Measurements from ENCODE around the gene POGZ.
"Not testable (repeated sequence)": the region's sequence is repeated elsewhere in the genome, so short reads cannot be mapped to it uniquely, and the experiment has no call there.

POGZ gene

DNA sequence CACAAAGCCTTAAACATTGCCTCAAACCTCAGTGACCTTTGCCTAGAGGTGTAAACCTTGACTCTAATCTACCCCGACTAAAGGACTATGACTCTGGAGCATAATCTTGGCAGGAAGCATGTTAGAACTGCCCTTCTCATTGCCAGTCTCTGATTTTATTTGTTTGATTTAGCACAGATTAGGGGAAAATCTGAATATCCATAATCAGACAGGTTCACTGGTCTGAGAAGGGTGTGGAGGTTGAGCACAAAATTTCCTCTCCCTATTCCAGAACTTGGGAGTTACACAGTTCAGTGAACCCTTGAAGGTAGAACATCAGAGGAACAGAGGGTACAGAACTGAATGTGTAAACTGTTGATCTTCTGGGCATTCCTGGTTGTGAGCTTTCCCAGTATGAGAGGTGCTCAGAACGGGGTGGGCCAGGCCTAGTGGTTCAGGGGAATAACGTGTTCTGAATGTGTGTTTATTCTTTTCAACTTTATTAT lies 68.2 kb downstream of the POGZ start:
- TF ChIP-seq ZC3H10 (CRISPR knock-in tag; IDR thresholded peaks at IDR 0.05): no peak
- no peak for TF ChIP-seq SNAI2 (CRISPR knock-in tag; IDR thresholded peaks at IDR 0.05)
- TF ChIP-seq, protein P1, sequence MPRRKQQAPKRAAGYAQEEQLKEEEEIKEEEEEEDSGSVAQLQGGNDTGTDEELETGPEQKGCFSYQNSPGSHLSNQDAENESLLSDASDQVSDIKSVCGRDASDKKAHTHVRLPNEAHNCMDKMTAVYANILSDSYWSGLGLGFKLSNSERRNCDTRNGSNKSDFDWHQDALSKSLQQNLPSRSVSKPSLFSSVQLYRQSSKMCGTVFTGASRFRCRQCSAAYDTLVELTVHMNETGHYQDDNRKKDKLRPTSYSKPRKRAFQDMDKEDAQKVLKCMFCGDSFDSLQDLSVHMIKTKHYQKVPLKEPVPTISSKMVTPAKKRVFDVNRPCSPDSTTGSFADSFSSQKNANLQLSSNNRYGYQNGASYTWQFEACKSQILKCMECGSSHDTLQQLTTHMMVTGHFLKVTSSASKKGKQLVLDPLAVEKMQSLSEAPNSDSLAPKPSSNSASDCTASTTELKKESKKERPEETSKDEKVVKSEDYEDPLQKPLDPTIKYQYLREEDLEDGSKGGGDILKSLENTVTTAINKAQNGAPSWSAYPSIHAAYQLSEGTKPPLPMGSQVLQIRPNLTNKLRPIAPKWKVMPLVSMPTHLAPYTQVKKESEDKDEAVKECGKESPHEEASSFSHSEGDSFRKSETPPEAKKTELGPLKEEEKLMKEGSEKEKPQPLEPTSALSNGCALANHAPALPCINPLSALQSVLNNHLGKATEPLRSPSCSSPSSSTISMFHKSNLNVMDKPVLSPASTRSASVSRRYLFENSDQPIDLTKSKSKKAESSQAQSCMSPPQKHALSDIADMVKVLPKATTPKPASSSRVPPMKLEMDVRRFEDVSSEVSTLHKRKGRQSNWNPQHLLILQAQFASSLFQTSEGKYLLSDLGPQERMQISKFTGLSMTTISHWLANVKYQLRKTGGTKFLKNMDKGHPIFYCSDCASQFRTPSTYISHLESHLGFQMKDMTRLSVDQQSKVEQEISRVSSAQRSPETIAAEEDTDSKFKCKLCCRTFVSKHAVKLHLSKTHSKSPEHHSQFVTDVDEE (CRISPR knock-in tag; IDR thresholded peaks at IDR 0.05): no peak
- TF ChIP-seq ZNF8 (CRISPR knock-in tag; IDR thresholded peaks at IDR 0.05): no peak
- TF ChIP-seq PATZ1 (CRISPR knock-in tag; IDR thresholded peaks at IDR 0.05; ENCODE audit: borderline replicate concordance): no peak
- TF ChIP-seq OSR1 (CRISPR knock-in tag; IDR thresholded peaks at IDR 0.05): no peak
- no peak for TF ChIP-seq PPARA (CRISPR knock-in tag; IDR thresholded peaks at IDR 0.05; ENCODE audit: borderline replicate concordance)
- TF ChIP-seq CSDC2 (CRISPR knock-in tag; IDR thresholded peaks at IDR 0.05): no peak
- TF ChIP-seq BACH2 (CRISPR knock-in tag; IDR thresholded peaks at IDR 0.05; ENCODE audit: borderline replicate concordance): no peak
- TF ChIP-seq TOX (CRISPR knock-in tag; IDR thresholded peaks at IDR 0.05; ENCODE audit: borderline replicate concordance): no peak
- TF ChIP-seq RARB (CRISPR knock-in tag; IDR thresholded peaks at IDR 0.05): no peak
- TF ChIP-seq ARNTL (CRISPR knock-in tag; IDR thresholded peaks at IDR 0.05; ENCODE audit: borderline replicate concordance, low read depth): no peak
- TF ChIP-seq ESRRG (CRISPR knock-in tag; IDR thresholded peaks at IDR 0.05): no peak
- TF ChIP-seq, protein P2, sequence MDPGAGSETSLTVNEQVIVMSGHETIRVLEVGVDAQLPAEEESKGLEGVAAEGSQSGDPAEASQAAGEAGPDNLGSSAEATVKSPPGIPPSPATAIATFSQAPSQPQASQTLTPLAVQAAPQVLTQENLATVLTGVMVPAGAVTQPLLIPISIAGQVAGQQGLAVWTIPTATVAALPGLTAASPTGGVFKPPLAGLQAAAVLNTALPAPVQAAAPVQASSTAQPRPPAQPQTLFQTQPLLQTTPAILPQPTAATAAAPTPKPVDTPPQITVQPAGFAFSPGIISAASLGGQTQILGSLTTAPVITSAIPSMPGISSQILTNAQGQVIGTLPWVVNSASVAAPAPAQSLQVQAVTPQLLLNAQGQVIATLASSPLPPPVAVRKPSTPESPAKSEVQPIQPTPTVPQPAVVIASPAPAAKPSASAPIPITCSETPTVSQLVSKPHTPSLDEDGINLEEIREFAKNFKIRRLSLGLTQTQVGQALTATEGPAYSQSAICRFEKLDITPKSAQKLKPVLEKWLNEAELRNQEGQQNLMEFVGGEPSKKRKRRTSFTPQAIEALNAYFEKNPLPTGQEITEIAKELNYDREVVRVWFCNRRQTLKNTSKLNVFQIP (CRISPR knock-in tag; IDR thresholded peaks at IDR 0.05; ENCODE audit: borderline replicate concordance, low read depth): no peak
- TF ChIP-seq ZNF70 (CRISPR knock-in tag; IDR thresholded peaks at IDR 0.05): no peak

GRCh38 chr1:151390221-151391078 lies 68.8 kb downstream of the POGZ start:
- not testable (repeated sequence) for ATAC-seq

More for the DNA sequence above, 68.2 kb downstream of the POGZ start:
- no peak for ATAC-seq

DNA sequence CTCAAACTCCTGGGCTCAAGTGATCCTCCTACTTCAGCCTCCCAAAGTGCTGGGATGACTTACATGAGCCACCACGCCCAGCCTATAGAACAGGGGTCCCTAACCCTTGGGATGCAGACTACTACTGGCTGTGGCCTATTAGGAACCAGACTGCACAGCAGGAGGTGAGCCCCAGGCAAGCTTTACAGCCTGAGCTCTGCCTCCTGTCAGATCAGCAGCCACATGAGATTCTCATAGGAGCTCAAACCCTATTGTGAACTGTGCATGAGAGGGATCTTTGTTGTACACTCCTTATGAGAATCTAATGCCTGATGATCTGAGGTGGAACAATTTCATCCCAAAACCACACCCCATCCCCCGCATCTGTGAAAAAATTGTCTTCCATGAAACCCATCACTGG lies 73.3 kb downstream of the POGZ start:
- no peak for TF ChIP-seq BACH2 (CRISPR knock-in tag; IDR thresholded peaks at IDR 0.05; ENCODE audit: borderline replicate concordance)
- no peak for TF ChIP-seq ARNTL (CRISPR knock-in tag; IDR thresholded peaks at IDR 0.05; ENCODE audit: borderline replicate concordance, low read depth)
- TF ChIP-seq SNAI2 (CRISPR knock-in tag; IDR thresholded peaks at IDR 0.05): no peak
- no peak for TF ChIP-seq ZNF565 (CRISPR knock-in tag; conservative IDR thresholded peaks at IDR 0.05; ENCODE audit: low read depth)
- TF ChIP-seq OSR1 (CRISPR knock-in tag; IDR thresholded peaks at IDR 0.05): no peak
- TF ChIP-seq ZFP30 (CRISPR knock-in tag; IDR thresholded peaks at IDR 0.05): no peak
- no peak for TF ChIP-seq CSDC2 (CRISPR knock-in tag; IDR thresholded peaks at IDR 0.05)
- no peak for ATAC-seq

- ATAC-seq: no peak; the same call in 2 of the 3 replicates
- TF ChIP-seq RARB (CRISPR knock-in tag; IDR thresholded peaks at IDR 0.05): no peak
- TF ChIP-seq ZNF70 (CRISPR knock-in tag; IDR thresholded peaks at IDR 0.05): no peak
- TF ChIP-seq ZC3H10 (CRISPR knock-in tag; IDR thresholded peaks at IDR 0.05): no peak
- no peak for TF ChIP-seq ESRRG (CRISPR knock-in tag; IDR thresholded peaks at IDR 0.05)
- no peak for TF ChIP-seq TOX (CRISPR knock-in tag; IDR thresholded peaks at IDR 0.05; ENCODE audit: borderline replicate concordance)
- no peak for TF ChIP-seq TCF4 (CRISPR knock-in tag; IDR thresholded peaks at IDR 0.05; ENCODE audit: borderline replicate concordance)
- TF ChIP-seq PPARA (CRISPR knock-in tag; IDR thresholded peaks at IDR 0.05; ENCODE audit: borderline replicate concordance): no peak
- TF ChIP-seq, protein P2 (CRISPR knock-in tag; IDR thresholded peaks at IDR 0.05; ENCODE audit: borderline replicate concordance, low read depth): no peak
- no peak for TF ChIP-seq OSR1 (CRISPR knock-in tag; IDR thresholded peaks at IDR 0.05)
- no peak for TF ChIP-seq CSDC2 (CRISPR knock-in tag; IDR thresholded peaks at IDR 0.05)
- TF ChIP-seq ARNTL (CRISPR knock-in tag; IDR thresholded peaks at IDR 0.05; ENCODE audit: borderline replicate concordance, low read depth): no peak
- TF ChIP-seq ZNF565 (CRISPR knock-in tag; conservative IDR thresholded peaks at IDR 0.05; ENCODE audit: low read depth): no peak
- TF ChIP-seq, protein P1 (CRISPR knock-in tag; IDR thresholded peaks at IDR 0.05): no peak
Observed at GRCh38 chr1:151384584-151384983, 74.7 kb downstream of the POGZ start.

Data from SK-N-SH treated with all-trans-retinoic acid at 6 μM for 48 hours (cell line).